Suppressor macrophage (primary cell): ENCODE results near the gene MPIG6B.

Experiments used
- DNase-seq, 4 experiments: peaks; one replicate each; pipeline ENCODE4 v3.0.0-alpha.2; 2020 to 2022

The MPIG6B gene

GRCh38 chr6:31737991-31738979 lies 15.1 kb downstream of the MPIG6B start:
- peak; percentile 85 to 93 (median 92) for DNase-seq

GRCh38 chr6:31739639-31740396 lies 16.6 kb downstream of the MPIG6B start, which contains the start of gene MSH5:
MSH5 (plus strand) TSS chr6:31740005; CDS start chr6:31740467, 462 bp downstream.
- peak; percentile 99 to 100 (median 99) for DNase-seq

GRCh38 chr6:31740397-31741223 lies 17.4 kb downstream of the MPIG6B start:
- DNase-seq = peak; percentile 62 to 83 (median 78)

DNA sequence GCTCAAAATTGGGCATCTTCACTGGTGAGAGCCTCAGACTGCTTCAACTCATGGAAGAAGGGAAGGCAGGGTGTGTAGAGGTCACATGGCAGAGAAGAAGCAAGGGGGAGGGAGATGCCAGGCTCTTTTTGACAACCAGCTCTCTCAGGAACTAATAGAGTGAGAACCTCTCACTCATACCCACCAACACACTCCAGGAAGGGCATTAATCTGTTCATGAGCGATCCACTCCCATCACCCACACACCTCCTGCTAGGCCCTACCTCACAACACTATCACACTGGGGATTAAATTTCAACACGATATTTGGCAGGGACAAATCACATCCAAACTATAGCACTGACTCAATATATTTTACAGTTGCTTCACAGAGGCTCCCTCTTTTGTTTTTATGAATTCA lies 18.6 kb downstream of the MPIG6B start:
- DNase-seq = no peak

- DNase-seq = no peak
Measured at GRCh38 chr6:31742894-31743293, 19.7 kb downstream of the MPIG6B start.

DNA sequence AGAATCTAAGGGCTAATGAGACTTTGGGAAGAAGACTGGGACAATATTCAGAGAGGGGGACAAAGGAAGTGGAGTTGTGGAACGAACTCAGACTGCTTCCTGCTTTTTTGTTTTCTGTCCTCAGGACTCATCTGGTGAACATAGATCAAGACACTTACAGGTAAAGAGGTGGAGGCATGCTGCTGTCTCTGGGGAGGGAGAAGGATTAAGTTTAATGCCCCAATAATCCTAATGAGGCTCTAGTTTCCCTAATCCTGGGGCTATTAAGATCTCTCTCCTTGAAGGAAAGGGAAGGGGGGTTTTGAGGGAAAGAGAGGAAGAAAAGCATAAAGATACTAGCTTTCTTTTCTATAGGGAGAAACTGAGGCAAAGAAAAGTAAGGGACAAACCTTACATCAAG lies 21.2 kb downstream of the MPIG6B start:
- DNase-seq = no peak

DNA sequence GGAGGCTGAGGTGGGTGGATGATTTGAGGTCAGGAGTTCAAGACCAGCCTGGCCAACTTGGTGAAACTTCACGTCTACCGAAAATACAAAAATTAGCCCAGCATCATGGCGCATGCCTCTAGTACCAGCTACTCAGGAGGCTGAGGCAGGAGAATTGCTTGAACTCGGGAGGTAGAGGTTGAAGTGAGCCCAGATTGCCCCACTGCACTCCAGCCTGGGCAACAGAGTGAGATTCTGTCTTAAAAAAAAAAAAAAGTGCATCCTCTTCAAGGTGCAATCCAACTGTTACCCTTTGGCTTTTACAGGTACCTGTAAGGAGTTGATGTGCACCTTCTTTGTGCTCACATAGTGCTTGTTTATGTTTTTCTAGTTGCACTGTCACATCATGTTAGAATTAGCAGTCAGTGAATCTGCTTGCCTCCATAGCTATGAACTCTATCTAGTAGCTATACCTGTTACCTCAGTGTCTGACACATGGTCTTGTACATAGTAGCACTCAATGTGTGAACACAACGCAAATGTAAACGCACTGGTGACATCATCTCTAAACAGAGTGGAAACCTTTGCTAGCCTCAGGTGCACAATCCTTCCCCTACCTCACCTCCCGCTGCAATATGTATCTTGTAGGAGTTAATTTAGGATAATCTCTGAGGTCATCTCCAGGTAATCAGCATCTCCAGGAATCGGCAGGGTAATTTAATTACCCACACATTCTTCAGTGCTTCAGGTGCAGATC lies 26.3 kb downstream of the MPIG6B start:
- no peak for DNase-seq

DNA sequence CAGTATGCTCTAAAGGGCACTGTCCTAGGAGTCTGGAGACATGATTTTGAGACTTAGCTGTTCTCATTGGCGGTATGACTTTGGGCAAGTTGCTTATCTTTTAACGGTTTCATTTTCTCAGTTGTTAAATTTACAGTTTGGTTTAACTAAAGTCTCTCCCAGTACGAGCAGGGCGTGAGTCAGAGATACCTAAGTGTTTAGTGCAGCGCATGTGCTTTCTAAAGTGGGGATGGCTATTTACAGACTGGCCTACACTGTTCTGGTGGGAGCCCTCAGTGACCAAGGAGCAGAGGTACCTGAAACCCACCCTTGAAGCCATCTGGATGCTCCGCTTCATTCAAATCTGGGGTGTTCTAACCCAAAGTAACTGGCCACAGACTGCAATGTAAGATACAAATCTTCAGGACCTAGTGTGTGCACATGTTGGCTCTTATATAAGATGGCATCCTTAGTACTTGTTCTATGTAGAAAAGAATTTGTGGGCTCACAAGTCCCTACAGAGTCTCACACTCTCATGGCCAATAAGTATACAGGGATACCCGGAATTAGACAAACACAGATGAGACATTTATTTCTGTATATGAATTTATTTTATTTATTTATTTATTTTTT lies 27.3 kb downstream of the MPIG6B start:
- DNase-seq = no peak

- no peak for DNase-seq
Measured at GRCh38 chr6:31752739-31753319, 29.7 kb downstream of the MPIG6B start.

GRCh38 chr6:31758281-31758680 lies 35.1 kb downstream of the MPIG6B start:
- no peak for DNase-seq

DNA sequence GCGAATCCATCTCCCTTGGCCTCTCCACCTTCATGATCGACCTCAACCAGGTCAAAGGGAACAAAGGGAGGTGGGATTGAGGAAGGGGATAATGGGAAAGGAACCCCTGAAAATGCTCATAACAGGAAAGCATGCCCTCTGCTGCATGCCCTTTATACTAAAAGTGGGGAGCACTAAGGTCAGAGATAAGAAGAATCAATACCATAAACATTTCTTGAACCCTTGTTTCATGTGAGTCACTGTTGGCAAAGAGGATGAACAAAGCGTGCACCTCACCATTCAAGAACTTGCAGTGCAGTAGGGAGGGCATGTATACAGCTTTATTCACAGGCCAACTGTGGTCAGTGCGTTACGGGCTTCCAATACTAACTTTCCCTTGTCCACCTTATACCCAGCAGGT lies 37.6 kb downstream of the MPIG6B start:
- no peak for DNase-seq

GRCh38 chr6:31761343-31761742 lies 38.2 kb downstream of the MPIG6B start:
- no peak for DNase-seq

DNA sequence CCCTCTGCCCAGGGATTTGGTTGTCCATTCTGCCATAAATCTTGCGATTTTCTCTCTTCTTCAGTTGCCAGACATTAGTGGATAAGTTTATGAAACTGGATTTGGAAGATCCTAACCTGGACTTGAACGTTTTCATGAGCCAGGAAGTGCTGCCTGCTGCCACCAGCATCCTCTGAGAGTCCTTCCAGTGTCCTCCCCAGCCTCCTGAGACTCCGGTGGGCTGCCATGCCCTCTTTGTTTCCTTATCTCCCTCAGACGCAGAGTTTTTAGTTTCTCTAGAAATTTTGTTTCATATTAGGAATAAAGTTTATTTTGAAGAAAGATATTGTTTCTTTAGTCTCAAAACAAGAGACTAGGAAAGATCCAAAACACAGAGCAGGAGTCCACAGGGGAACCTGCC lies 39.2 kb downstream of the MPIG6B start, which contains the start of gene SAPCD1:
SAPCD1 (plus strand) TSS at position 301 of the 400 bp plus-strand sequence. CDS start 399 bp downstream, outside the sequence.
- DNase-seq = no peak

DNA sequence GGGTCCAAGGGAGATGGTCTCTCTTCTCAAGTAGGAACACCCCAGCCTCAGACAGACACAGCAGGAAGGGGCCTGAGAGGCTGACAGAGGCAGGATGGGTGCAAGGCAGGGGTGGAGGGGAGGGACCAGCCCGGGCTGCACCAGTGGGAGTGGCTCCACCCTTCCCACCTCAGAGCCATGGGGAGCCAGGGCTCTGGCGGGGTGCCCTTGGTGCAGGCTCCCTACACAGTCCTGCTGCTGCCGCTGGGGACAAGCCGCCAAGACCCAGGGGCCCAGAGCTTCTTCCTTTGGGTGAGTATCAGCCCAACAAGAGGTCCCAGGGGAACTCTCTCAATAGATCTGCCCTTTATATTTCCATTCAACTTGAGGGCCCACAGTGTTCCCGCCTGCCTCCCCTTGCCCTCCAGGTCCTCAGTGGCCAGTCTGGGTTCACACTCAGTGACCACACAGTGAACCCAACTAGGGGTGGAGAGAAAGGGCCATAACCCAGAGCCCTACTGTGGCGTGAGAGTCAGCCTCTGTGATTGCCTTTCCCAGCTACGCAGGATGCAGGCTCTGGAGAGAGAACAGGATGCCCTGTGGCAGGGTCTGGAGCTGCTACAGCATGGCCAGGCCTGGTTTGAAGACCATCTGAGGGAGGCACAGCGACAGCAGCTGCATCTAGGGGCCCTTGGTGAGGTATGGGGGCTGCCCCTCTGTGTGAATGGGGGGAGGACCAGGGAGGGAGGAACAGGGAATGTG lies 39.9 kb downstream of the MPIG6B start:
- no peak for DNase-seq

GRCh38 chr6:31763619-31763940 lies 40.4 kb downstream of the MPIG6B start:
- no peak for DNase-seq

DNA sequence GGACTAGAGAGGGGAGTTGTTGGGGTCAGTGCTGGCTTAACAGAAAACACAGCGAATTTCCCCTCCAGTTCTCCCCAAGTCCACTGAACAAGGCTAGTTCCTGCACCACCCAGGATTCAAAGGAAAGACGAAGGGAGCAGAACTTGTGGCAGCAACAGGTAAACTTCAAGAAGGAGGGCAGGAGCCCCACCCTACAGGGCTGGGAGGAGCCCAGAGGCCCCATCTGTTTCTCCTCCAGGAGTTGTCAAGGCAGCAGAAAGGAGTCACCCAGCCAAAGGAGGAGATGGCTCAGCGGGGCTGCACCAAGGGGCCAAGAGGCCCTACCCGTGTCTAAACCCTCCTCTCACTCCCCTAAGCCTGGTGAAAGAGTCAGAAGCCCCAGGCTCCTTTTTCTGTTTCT lies 41.0 kb downstream of the MPIG6B start:
- DNase-seq = no peak

DNA sequence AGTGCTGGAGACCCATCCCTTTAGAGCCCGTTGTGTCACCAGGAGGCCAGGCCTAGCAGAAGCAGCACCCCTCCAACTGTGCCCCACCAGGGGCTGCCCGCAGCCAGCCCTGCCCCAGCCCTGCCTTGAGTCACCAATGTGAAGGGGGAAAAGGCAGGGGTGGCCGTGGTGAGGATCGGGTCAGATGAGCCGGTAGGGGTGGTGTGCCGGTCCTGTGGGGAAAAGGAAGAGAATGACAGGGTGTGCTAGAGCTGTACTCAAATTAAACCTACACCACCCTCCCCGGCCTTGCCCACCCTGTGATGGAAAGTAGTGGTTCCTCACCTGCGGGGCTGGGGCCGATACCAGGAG lies 42.4 kb downstream of the MPIG6B start:
- DNase-seq = no peak

GRCh38 chr6:31765910-31766794 lies 43.0 kb downstream of the MPIG6B start:
- DNase-seq = no peak

DNA sequence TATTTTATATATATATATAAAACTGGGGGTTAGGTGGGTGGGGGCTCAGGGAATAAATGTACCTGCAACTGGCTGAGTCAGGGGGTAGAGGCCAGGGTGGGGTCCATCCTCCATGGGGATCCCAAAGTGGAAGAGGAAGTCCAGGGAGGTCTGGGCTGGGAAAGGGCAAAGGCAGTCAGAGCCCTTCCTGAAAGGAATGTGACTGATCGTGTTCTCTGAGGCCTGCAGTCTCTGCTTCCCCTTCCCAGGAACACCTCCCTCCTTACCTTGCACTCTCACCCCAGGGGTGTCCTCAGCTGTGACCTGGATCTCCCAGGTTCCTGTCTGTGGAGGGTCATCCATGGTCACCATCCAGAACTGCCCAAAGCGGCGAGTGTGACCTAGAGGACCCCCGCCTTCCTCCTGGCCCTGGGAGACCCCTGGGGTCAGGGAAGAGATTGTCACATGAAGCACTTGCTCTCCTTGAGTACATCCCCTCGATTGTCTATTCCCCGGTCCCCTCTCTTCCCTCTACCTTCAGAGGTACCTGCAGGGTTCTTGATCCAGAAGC lies 44.0 kb downstream of the MPIG6B start:
- peak in 3 of 4 experiments; percentile 14 to 34 (median 27) for DNase-seq
